NCI-H187 (cell line): ENCODE results near the gene COL12A1.

ENCODE experiments used
- DNase-seq, 2 experiments: peaks; one replicate each; lab custom pipeline; 2025; lab: John Stamatoyannopoulos, UW

Gene COL12A1

GRCh38 chr6:75205776-75206575 lies at the start of gene COL12A1:
Gene COL12A1 (minus strand): TSS chr6:75206053. CDS start chr6:75202792, 3,261 bp downstream.
- DNase-seq: peak in 1 of 2 experiments; percentile 39

DNA sequence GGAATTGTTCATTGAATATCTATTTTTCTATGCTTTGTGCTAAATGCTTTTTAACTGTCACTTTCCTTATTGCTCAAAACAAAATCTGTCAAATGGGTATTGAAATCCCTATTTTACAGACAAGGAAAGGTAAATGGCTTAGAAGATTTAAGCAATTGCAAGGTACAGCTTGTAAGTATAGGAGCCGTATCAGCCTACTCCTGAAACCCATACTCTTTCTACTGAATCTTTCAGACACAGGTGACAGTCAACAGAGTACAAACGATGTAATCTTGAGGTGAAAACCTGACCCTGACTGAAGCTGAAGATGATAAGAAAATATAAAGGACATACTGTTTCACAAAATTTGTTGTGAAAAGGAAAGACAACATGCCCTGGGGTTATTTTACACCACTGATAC lies 44.7 kb upstream of the COL12A1 start:
- DNase-seq: no peak

DNA sequence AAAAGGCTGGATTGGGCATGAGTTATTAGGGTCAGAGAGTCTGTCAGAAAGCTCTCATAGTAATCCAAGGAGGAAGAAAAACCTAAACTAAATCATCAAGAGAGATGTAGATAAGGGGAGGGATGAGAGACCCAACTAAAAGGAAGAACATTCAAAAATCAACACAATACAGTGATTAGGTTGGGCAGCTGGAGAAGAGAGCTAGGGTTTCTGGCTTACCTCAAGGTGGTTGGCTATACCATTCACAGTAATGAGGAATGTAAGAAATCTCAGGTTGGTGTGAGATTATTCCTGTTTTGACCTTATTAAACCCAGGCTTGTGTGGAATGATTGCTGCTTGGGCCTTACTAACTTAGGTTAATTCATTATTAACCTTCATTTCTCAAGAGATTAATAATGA lies 44.0 kb upstream of the COL12A1 start:
- no peak for DNase-seq

DNA sequence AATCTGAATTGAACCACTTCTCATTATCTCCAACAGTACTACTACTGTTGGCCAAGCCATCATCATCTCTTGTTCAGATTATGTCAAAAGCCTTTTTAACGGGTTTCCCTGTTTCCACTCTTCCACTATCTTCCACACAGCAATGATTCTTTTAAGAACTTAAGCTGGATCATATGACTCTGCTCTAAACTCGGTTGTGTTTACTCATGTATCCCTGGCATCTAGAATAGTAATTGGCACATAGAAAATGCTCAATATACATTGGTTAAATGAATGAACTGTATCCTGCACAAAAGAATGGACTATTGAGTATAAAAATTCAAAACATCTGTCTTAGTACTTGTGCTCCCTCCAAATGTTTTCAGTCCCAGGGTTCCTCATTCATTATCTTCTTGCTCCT lies 40.5 kb upstream of the COL12A1 start:
- no peak for DNase-seq

- no peak for DNase-seq
Observed at GRCh38 chr6:75244063-75244584, 38.3 kb upstream of the COL12A1 start.

GRCh38 chr6:75243333-75244062 lies 37.6 kb upstream of the COL12A1 start, which contains the start of gene COX7A2:
Gene COX7A2 (minus strand): TSS chr6:75243801. CDS start chr6:75243734, 67 bp downstream.
- peak; percentile 84 to 88 for DNase-seq

DNA sequence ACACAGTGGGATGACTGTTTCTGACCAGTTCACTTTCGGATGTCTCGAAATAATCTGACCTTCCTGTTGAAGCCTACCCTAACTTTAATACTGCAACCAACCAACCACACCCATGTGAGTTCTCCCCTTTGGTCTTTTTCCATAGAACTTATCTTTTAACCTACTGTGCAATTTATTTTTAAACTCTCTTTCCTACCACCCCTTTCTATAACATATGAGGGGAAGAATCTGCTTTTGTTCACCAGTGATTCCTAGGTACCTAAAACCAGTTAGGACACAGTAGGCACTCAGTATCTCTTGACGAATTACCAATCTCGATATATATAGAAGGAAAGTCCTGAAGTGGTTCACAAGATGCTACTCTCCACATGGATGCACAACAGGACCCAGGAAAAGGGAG lies 30.8 kb upstream of the COL12A1 start:
- no peak for DNase-seq

DNA sequence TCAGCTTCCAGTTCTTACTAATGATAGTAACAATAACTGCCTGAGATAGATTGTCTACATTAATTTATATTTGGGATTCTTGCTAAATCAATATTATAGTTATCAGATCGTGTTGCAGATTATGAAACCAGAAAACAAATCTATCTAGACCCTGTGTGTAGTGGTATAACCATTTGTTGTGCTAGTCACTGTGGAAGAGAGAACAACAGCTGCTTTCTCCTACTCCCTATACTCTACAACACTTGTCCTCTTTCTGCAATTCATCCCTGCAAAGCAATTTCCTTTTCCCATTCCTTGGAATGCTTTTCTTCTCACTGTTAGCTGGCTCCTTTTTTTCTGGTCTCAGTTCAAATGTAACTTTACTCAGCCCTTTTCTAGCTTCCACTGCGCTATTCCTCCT lies 29.4 kb upstream of the COL12A1 start:
- DNase-seq: no peak

DNA sequence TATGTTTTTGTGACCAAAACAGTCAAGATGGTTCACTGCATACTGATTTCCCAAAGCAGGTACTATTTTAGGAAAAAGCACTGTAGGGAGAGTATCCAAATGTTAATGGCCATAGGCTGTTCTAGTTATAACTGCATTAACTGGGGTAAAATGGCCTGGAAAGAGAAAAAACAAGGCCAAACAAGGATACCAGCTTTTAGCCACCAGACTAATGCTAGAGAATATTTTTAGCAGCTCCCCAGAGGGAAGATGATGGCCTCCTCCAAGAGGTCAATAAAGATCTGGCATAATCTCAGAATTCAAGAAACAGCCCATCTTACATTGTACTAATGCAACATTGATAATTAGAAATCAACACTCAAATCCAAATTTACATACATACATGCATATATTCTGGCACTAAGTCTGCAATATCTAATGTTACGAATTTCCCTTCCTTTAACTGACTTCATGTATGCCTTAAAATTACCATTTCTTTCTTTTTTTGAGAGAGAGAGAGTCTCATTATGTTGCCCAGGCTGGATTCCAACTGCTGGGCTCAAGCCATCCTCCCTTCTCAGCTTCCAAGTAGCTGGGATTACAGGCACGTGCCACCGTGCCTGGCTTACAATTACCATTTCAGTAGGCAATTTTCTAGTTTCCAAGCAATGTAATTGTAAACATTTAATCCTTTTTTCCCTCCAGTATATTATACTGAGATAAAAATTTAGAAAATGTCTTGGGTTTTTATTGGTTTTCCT lies 28.4 kb upstream of the COL12A1 start:
- no peak for DNase-seq

DNA sequence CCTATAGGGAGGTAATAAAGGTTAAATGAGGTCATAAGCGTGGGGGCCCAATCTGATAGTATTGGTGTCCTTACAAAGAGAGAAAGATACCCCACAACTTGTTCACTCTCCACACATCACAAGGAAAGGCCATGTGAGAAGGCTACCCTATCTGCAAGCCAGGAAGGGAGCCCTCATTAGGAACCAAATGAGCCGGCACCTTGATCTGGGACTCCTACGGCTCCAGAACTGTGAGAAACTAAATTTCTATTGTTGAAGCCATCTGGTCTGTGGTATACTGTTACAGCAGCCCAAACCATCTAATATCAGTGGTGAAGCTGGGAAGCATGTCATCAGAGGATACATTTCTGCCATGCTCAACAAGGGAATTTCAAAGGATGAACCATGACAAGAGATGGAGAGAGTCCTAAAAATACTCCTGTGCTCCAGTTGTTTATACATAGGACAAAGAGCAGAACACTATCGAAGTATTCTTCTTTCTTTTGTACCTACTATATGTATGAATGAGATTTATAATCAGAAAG lies 27.3 kb upstream of the COL12A1 start:
- DNase-seq: no peak

GRCh38 chr6:75230484-75231325 lies 24.9 kb upstream of the COL12A1 start:
- no peak for DNase-seq

- no peak for DNase-seq
Observed at GRCh38 chr6:75224303-75224926, 18.6 kb upstream of the COL12A1 start.

DNA sequence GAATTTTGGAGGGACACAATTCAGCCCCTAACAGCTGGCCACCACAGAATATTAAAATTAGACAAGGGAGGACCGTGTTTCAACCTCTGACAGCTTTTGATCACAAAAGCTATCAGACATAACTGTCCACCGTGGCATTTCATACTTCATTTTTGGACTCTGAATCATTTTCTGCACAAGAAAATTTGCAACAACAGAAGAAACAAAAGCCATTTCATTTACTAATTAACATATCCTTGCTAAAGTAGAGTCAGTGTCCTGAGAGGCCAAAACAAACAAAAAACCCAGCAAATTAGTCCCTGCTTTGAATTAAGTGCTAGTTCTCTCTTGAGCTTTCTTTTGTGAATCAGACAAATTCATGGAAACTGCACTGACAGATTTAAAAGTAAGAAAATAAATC lies 17.6 kb upstream of the COL12A1 start:
- no peak for DNase-seq

DNA sequence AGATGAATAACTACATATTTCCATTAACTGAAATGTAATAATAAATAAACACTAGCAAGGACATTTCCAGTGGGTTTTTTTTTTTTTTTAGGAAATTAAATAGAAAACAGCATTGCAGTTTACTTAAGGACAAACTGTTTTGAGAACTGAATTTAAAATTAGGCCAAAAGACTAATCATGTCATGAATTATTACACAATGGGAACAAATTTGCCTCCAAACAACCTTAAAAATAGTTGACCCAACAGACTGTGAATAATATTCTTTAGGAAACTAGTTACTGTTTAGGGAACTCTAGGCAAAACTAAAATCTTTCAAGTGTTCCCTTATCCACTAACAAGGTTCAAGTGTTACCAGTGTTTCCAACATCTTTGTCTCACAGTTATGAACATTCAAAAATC lies 16.4 kb upstream of the COL12A1 start:
- no peak for DNase-seq

GRCh38 chr6:75221116-75221515 lies 15.3 kb upstream of the COL12A1 start:
- no peak for DNase-seq

- DNase-seq: no peak
Observed at GRCh38 chr6:75220357-75220756, 14.5 kb upstream of the COL12A1 start.

DNA sequence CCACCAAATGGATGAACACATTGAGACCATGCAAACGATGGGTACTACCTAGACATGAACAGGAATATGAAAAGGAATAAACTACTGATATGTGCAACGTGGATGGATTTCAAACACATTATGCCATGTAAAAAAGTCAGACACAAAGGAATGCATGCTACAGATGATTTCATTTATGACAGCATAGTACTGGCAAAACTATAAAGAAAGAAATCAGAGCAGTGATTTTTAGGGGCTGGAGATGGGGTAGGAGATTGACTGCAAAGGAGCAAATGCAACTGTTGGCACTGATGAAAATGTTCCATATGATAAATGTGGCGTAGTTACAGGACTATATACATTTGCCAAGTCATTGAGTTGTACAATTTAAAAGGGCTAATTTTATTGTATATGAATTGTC lies 13.4 kb upstream of the COL12A1 start:
- DNase-seq: no peak

GRCh38 chr6:75217193-75217592 lies 11.3 kb upstream of the COL12A1 start:
- no peak for DNase-seq

GRCh38 chr6:75215291-75215690 lies 9.4 kb upstream of the COL12A1 start:
- DNase-seq: no peak

DNA sequence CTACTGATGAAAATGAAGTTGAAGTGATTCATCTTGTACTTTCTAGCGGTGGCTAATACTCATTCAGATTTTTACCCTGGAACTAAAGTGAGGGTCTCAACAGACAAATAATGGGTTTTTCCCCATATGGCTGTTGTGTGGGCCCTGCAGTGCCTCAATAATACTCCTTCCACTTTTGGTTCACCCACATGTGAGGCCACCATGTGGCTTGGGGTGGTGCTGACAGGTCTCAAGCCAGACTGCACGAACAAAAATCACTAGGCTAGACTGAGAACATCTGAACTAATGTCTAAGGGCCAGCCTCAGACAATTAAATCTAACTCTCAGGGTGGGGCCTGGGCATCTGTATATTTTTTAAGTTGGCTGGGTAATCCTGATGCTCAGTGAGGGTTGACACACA lies 7.9 kb upstream of the COL12A1 start:
- DNase-seq: no peak

GRCh38 chr6:75213112-75213511 lies 7.3 kb upstream of the COL12A1 start:
- no peak for DNase-seq
